Measurements from ENCODE around the gene AUH.

DNA sequence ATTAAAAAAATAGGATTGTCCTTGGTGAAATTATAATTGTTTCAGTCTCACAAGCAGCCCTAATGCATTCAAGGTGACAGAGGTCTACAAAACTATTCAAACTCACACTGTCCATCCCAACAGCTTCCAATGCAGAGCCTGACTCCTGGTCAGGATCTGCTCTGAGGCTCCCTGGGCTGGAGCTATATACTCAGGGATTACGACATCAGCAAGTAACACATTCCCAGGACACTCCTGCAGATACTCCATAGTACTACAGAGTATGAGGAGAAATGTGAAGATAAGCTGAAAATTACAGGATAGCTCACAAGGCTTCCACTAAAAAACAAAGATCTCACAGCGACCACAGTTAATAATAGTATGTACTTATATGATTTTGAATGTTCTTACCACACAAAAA is 130.1 kb downstream of the AUH start:
- TF ChIP-seq POLR2A (IDR thresholded peaks at IDR 0.05) (no peak), POLR2AphosphoS5 (IDR thresholded peaks at IDR 0.05) (no peak), EP300 (IDR thresholded peaks at IDR 0.05) (no peak)
- TF ChIP-seq, protein P1, sequence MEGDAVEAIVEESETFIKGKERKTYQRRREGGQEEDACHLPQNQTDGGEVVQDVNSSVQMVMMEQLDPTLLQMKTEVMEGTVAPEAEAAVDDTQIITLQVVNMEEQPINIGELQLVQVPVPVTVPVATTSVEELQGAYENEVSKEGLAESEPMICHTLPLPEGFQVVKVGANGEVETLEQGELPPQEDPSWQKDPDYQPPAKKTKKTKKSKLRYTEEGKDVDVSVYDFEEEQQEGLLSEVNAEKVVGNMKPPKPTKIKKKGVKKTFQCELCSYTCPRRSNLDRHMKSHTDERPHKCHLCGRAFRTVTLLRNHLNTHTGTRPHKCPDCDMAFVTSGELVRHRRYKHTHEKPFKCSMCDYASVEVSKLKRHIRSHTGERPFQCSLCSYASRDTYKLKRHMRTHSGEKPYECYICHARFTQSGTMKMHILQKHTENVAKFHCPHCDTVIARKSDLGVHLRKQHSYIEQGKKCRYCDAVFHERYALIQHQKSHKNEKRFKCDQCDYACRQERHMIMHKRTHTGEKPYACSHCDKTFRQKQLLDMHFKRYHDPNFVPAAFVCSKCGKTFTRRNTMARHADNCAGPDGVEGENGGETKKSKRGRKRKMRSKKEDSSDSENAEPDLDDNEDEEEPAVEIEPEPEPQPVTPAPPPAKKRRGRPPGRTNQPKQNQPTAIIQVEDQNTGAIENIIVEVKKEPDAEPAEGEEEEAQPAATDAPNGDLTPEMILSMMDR (IDR thresholded peaks at IDR 0.05), result no peak
